ENCODE measurements around the gene ARHGAP10. TPM values are rescaled to one million over a fixed set of nuclear protein-coding genes. Genes with fewer than 3 reads are reported as not detected.

ARHGAP10 gene
- total RNA-seq, 1 donor from 2014 or later, result 2.9 TPM

DNA sequence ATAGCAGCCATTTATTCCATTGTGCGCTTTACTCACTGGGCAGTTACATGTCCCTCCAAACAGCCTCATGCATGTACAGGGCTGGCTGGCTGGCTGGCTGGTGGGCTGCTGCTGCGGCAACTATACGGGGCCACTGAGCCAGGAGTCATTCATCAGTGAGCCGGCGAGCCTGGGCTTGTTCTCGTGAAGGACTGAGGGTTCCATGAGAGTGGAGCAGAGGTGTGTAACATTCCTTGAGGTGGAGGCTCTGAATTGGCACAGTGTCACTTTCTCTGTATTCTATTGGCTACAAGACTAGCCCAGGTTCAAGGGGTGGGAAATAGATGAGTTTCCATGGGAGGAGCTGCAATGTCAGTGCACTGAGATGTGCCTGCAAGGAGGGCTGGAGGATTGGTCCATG, 89.1 kb downstream of the ARHGAP10 start:
- FAIRE-seq, result no peak
- no peak for DNase-seq (ENCODE audit: low spot score in 2 of 2)

DNA sequence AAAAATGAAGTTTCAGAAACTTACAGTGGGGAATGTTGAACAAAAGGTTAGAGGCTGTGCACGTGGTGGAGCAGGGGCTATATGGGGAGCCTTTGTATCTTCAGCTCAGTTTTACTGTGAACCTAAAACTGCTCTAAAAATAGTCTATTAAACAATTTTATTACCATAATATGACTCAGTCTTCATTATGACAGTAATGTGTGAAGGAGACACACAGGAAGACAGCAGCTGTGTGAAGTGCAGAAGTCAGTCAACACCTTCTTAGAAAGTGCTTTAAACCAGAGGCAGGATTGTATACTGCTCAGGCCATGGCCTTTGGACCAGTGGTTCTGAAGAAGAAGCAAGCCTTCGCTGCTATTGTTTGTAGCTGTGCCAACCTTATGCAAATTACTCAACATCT, 89.7 kb downstream of the ARHGAP10 start:
- DNase-seq (ENCODE audit: low spot score in 2 of 2) (no peak), FAIRE-seq (no peak)

DNA sequence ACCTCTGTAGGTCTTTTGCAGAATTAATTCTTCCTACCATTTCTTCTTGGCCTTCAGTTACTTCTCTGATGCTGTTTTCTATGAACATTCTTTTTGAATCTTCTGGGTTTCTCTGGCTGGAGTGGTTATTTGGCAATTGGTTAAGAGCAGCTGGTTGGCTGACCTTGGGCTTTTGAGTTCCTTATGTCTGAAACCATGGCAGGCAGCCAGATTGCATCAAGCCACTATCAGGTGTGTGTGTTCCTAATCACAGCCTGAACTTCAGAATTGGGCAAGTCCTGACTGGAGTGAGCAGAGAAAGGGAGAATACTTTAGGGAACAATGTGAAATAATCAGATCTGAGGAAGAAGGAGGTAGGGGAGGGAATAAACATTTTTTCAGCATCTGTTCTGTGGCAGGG, 90.2 kb downstream of the ARHGAP10 start:
- FAIRE-seq, result no peak
- no peak for DNase-seq (ENCODE audit: low spot score in 2 of 2)

DNA sequence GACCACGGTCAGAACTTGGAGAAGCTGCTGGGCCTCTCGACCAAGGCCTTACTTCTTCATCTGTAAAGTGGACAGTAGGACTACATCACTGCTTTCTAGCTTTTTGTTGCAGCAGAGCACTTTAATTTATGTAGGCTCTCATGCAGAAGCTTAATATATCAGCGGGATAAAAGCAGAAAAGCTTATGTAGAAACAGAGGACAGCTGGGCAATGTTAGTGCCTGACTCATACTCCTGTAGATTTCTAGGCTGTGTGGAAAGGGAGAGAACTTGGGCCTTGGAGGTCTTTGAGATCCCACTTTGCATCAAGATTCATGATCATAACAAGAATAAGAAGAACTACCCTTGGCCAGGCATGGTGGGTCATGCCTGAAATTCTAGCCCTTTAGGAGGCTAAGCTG, 91.2 kb downstream of the ARHGAP10 start:
- DNase-seq (ENCODE audit: low spot score in 2 of 2) (no peak), FAIRE-seq (no peak)

DNA sequence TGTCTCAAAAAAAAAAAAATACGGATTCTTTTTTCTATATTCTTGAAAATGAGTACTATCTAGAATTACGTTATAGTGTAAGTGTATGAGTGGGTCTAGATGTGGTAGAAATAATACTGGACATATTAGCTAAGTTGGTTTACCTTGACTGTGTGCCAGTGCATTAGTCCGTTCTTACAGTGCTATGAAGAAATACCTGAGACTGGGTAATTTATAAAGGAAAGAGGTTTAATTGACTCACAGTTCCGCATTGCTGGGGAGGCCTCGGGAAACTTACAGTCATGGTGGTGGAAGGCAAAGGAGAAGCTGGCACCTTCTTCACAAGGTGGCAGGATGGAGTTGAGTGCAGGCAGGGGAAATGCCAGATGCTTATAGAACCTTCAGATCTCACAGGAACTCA, 92.4 kb downstream of the ARHGAP10 start:
- FAIRE-seq (no peak), DNase-seq (ENCODE audit: low spot score in 2 of 2) (no peak)

DNA sequence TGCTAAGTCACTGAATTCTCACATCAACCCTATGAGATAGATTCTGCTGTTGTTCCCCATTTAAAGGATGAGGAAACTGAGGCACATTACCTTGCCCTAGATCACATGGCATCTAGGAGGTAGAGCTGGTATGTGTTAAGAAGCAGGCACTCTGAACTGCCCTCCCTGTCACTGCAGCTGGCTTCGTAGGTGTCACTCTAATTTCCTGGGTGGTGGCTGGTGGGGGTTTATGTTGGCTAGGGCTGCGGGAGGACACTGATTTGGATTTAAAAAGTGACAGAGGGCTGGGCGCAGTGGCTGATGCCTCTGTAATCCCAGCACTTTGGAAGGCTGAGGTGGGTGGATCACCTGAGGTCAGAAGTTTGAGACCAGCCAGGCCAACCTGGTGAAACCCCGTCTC, 93.0 kb downstream of the ARHGAP10 start:
- no peak for DNase-seq (ENCODE audit: low spot score in 2 of 2)
- FAIRE-seq, result no peak

DNA sequence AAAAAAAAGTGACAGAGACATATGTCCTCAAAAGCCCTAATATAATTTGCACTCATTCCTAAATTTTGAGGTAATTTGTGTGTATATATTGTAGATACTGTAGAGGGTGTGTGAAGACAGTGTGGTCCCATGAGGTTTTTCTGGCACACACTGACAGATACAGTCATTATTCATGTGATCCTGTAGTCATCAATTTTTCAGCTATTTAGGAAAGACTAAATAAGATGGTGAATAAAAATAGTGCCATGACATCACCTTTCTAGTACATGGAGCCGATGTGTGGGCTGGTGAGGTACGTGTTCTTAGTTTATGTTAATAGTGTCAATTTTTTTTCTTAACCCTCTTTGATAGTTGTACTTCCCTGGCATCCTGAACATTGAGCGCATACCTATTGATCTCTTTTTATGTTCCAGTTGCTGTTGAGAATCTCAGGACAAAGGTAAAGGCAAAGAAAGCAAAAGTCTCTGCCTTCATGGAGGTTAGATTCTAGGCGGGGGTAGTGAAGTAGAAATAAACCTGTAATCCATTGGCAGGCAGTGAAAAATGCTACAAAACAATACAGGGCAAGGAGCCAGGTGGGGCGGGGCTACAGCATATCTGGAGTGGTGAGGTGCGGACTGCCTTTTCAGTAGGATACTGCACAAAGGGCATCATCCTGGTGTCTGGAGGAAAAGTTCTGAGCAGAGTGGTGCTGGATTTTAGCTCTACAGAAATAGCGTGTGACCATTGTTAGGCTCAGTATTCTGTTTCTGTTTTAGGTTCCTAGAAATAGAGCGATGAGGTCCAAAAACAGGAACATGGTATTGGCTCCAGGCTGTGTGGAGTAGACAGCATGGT, 93.8 kb downstream of the ARHGAP10 start:
- no peak for FAIRE-seq
- DNase-seq (ENCODE audit: low spot score in 2 of 2), result no peak

DNA sequence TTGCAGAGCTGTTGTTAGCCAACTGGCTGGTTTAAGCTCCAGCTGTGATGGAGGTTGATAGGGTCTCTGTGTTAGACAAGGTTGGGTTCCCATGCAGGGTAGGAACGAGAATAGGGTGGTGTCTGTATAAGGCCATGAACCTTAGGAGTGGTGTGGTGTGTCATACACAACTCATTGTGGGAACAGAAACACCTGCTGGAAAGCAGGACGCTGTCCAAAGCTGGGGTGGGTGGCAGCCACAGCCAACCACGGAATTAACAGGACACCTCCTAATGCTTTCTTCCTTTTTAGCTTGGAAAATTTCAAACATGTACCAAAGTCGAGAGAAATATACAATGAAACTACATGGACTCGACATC, 94.4 kb downstream of the ARHGAP10 start:
- no peak for FAIRE-seq

DNA sequence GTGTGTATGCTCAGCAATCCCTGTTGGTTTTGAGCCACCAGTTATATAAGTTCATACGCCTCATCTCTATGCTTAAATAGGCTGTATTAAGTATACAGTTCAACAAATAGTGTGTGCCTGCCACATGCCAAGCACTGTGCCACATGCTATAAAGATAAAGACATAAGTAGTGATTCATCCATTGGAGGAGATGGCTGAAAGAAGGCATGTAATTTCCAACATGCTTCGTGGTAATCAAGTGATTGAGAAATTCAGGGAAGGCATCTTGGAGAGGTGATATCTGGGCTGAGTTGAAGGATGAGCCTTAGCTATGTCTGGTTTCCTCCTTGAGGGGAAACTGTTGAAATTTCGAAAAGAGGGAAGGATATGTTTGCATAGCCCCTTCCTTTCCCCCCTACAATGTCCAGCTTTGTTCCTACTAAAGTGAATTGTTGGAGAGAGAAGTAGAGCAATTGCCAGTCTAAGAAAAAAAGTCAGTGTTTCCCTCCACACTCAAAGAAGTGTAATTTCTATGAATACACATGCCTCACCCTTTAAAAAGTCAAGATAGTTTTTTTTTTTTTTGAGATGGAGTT, 96.5 kb downstream of the ARHGAP10 start:
- DNase-seq (ENCODE audit: low spot score in 2 of 2), result no peak
- no peak for FAIRE-seq

More for the DNA sequence above, 94.4 kb downstream of the ARHGAP10 start:
- no peak for DNase-seq (ENCODE audit: low spot score in 2 of 2)

DNA sequence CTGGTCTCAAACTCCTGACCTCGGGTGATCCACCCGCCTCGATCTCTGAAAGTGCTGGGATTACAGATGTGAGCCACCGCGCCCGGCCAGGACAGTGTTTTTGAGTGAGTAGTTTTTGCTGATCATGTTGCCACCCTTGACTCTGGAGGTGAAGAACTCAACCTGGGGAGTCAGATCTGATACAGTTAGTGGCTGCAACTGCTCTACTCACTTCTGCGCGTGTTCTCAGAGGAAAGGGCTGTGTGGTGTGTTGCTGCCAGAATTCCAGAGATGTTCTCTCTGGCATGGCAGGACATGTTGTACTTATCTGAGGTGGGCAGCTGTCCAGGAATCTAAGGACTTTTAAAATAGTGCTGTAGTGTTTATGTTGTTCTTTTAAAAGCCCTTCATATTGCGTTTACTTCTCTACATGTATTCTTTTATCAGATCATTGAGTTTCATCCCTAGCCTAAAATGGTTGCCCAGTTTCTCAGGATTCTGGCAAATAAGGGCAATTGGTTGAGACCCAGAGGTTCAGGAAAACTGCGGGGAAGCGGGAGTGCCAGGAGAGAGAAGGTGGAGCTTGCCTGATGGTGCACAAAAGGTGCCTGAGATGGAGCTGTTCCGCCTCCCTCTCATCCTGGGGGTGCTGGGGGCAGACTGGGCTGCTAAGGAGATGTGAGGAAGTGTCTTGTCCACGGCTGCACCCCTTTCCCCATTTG, 97.7 kb downstream of the ARHGAP10 start:
- no peak for DNase-seq (ENCODE audit: low spot score in 2 of 2)

DNA sequence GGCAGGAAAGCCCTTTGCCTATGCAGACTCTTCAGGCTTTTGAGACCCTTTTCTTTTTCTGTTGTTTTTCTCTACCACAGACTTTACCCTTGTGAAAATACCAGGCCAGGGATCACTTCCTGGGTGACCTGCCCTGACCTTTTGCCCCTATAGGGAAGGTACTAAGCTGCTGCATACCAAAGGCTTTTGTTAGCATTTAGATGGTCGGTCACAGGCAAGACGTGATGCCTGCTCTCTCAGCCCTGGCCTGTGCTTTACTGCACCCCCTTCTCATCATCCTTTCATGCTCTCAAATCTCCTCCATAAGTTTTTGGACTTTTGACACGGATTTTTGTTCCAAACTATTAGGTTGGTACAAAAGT, 98.2 kb downstream of the ARHGAP10 start:
- no peak for DNase-seq (ENCODE audit: low spot score in 2 of 2)
- FAIRE-seq, result no peak

More for the DNA sequence above, 97.7 kb downstream of the ARHGAP10 start:
- FAIRE-seq, result no peak

DNA sequence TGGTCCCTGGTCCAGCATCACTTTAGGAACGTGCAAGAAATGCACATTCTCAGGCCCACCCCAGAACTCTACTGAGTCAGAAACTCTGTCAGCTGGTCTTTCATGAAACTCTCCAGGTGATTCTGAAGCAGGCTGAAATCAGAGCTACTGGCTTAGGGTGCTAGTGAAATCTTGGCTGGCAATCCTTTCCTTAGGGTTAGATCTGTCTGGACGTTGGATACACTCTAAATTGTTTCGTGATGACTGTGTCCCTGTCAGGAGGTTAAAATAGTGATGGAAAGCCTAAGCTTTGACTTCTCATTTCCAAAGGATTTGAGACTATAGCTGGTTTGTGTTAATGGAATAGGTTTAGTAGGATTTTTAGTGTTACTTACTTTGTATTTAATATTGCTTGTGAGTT, 99.1 kb downstream of the ARHGAP10 start:
- DNase-seq (ENCODE audit: low spot score in 2 of 2), result no peak
- no peak for FAIRE-seq

DNA sequence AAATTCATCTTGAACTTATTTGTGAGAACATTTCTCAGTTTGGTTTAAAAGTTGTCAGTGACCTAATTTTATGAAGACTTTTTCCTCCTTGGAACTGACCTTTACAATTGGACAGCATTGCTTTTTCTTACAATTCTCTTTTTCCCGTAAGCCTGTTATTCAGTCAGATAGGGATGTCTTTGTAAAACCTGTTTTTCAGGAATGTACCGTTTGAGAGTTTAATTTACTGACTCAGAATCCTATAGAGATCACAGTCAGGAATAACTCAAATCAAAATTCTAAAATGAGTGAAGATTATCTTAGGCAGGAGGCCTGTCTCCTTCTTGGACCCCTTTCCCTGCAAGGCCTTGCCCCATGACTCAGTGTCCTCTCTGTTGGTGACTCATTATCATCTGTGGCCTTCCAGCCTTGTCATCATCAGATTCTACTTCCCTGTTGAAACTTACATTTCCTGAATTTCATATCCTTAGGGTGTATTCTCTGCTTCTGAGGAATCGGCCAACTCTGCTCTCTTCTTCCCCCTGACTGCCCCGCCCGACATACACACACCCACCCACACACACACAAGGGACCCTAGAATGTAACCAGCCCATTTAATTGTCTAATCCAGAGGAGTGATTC, 99.8 kb downstream of the ARHGAP10 start:
- FAIRE-seq (no peak), DNase-seq (ENCODE audit: low spot score in 2 of 2) (no peak)

DNA sequence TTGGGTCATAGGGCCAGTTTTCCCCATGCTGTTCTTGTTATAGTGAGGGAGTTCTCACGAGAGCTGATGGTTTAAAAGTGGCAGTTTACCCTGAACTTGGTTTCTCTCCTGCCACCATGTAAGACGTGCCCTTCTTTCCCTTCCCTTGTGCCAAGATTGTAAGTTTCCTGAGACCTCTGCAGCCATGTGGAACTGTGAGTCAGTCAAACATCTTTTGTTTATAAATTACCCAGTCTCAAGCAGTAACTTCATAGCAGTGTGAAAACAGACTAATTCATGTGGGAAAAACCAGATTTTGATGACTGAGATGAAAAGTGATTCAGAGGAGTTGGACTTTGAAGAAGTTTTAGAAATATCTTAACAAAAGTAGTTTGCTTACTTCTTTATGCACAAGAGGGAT, 101.4 kb downstream of the ARHGAP10 start:
- no peak for DNase-seq (ENCODE audit: low spot score in 2 of 2)
- FAIRE-seq, result no peak

DNA sequence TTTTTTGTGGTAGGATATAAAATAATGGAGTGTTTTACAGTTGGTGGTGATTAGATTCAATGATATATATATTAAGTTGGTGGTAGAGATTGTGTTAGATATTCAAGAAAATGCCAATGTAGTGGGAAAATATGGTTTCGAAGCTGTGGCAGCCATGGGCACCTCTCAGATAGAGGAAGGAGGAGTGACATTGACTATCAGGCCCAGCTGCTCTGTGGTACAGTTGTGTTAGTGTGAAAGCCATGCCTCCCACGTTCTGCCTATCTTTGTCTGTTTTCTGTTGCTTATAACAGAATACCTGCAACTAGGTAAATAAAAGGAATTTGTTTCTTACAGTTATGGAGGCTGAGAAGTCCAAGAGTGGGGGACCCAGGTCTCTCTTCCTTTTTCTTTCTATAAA, 101.9 kb downstream of the ARHGAP10 start:
- no peak for DNase-seq (ENCODE audit: low spot score in 2 of 2)
- FAIRE-seq, result no peak

DNA sequence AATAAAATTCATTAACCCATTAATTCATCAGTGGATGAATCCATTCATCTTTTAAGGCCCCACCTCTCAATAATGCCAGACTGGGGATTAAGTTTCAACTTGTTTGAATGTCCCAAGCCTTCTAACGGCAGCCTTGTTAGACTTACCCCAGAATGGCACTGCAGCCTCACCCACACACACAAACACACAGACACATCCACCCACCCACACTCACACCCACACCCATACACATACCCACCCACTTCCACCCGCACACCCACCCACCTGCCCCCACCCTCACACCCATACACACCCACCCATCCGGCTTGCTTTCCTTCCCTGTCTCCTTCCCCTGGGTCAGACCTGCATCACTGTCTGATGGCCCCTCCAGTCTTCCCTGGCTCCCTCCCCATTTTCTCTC, 102.6 kb downstream of the ARHGAP10 start:
- FAIRE-seq (no peak), DNase-seq (ENCODE audit: low spot score in 2 of 2) (no peak)

DNA sequence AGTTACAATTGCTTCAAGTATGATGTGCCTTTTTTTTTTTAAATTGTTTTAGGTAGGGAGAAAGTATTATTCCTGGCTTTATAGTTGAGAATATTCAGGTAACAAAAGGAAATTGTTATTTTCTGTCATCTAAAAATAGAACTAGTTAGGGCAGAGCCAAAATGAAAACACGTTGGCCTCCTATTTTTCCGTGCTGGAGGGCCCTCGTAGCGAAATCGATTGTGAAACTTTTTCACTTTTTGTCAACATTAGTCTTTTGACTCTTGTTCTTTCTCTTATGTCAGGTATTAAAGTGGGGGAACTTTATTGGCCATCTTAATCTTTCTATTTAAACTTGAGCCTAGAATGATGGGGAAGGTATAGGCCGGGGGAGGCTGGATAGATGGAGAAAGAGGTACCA, 104.9 kb downstream of the ARHGAP10 start:
- DNase-seq (ENCODE audit: low spot score in 2 of 2), result no peak
- no peak for FAIRE-seq

DNA sequence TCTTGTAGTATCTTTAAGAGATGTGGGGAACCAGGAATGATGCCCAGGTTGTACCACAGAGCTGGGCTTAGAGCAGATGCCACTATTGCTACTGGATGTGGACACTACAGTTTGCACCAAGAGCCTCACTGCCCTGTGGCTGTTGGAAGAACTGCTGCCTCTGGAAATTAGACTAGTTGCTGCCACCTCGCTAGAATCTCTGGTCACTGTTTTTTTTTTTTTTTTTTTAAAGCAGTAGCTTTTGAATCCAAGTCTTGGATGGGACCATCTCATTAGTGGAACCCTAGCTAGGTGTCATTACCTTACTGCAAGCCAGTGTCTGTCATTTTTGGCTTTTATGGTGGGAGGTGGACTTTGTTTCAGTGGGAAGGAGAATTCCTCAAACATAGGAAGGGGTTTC, 105.5 kb downstream of the ARHGAP10 start:
- FAIRE-seq (no peak), DNase-seq (ENCODE audit: low spot score in 2 of 2) (no peak)

DNA sequence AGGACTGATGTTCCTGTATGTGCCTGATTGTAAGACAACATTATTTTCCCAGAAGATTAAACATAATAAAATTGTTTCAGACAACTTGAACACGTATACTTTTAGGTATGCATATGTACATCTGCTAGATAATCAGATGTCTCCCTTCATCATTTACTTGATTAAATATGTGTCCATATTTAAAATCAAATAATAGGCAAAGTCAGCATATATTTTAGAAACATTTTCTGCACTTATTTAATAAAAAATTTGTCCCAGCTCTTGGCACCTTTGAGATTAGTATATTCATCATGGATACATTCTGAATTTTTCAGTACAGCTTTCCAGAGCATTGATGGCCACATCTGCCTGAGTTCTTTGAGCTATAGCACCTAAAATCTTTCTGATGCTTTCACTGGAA, 106.0 kb downstream of the ARHGAP10 start:
- no peak for FAIRE-seq
- no peak for DNase-seq (ENCODE audit: low spot score in 2 of 2)

DNA sequence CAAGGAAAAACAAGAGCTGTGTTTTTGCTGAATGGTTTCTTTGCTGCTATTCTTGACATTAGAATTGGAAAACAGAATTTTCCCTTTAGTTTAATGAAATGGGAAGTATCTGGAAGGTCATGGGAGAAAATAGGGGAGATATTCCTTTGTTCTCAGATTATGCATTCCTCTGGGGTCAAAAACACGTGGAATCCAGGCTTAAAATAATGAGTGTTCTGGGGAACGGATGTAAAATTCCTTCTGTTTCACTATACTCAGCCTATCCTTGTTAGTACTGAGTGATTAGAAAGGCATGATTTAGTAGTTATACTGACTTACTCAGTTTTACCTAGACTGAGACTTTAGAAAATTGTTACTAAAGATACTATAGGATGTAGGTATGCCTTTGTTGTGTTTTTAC, 107.3 kb downstream of the ARHGAP10 start:
- DNase-seq (ENCODE audit: low spot score in 2 of 2), result no peak
- no peak for FAIRE-seq

DNA sequence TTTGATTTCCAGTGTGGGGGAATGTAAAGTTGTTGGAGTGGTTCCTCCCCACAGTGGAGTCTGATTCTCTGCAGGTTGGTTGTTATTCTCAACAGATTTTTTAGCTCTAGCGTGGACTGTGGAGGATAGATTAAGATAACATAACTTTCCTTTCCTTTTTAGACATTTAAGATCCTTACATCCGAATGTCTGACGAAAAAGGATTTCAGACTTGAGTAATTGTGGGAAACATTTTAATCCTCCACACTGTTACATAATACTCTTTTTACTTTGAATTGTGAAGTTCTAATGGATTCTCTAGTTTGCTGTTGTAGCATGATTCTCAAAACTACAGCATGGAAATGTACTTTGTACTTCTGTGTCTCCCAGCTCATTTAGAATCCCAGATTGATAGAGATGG, 107.8 kb downstream of the ARHGAP10 start:
- no peak for DNase-seq (ENCODE audit: low spot score in 2 of 2)
- FAIRE-seq, result no peak

Measured in frontal cortex (tissue), 4 donors.